HepG2 (cell line): ENCODE data around the gene ADAP2. TPM values are rescaled to one million over a fixed set of nuclear protein-coding genes. Genes with fewer than 3 reads are reported as not detected.

ENCODE experiments used
- ATRX ChIP-seq: sonication (generic); formaldehyde crosslinking; IDR thresholded peaks from 2 replicates; pipeline ENCODE4 v1.4.0; 2020; ENCODE audit warnings: missing genetic modification reagents, borderline replicate concordance
- CCDC6 ChIP-seq: sonication (generic); formaldehyde crosslinking; IDR thresholded peaks from 2 replicates; pipeline ENCODE4 v1.8.1; 2022; ENCODE audit warnings: mild to moderate bottlenecking, missing genetic modification reagents, moderate library complexity
- CEBPG ChIP-seq: IDR thresholded peaks from 2 replicates; pipeline ENCODE4 v1.6.1; 2016
- FOSL2 ChIP-seq: sonication (generic); formaldehyde crosslinking; IDR thresholded peaks from 2 replicates; pipeline ENCODE4 v1.4.0; 2020; ENCODE audit warnings: missing genetic modification reagents
- FOXJ3 ChIP-seq: sonication (generic); formaldehyde crosslinking; IDR thresholded peaks from 2 replicates; pipeline ENCODE4 v1.4.0; 2020; ENCODE audit warnings: missing genetic modification reagents, mild to moderate bottlenecking, borderline replicate concordance
- GABPB1 ChIP-seq: IDR thresholded peaks from 2 replicates; pipeline ENCODE4 v1.6.1; 2016; ENCODE audit warnings: mild to moderate bottlenecking, missing genetic modification reagents, moderate library complexity, missing compliant biosample characterization
- GMEB2 ChIP-seq: IDR thresholded peaks from 2 replicates; pipeline ENCODE4 v1.6.1; 2016; ENCODE audit warnings: missing biosample characterization, missing genetic modification reagents, low read depth
- HDAC2 ChIP-seq: sonication (generic); formaldehyde crosslinking; IDR thresholded peaks from 2 replicates; pipeline ENCODE4 v1.4.0; 2020; ENCODE audit warnings: missing genetic modification reagents
- KDM3A ChIP-seq: IDR thresholded peaks from 2 replicates; pipeline ENCODE4 v1.6.1; 2018; ENCODE audit warnings: low read depth, missing compliant biosample characterization
- MAF1 ChIP-seq: sonication (generic); formaldehyde crosslinking; IDR thresholded peaks from 2 replicates; pipeline ENCODE4 v1.5.0; 2020; ENCODE audit warnings: missing genetic modification reagents, borderline replicate concordance
- MIXL1 ChIP-seq: IDR thresholded peaks from 2 replicates; pipeline ENCODE4 v1.6.1; 2016
- PATZ1 ChIP-seq: sonication (generic); formaldehyde crosslinking; IDR thresholded peaks from 2 replicates; pipeline ENCODE4 v1.4.0; 2020; ENCODE audit warnings: missing genetic modification reagents
- RCOR2 ChIP-seq: IDR thresholded peaks from 2 replicates; pipeline ENCODE4 v1.6.1; 2016; ENCODE audit warnings: missing biosample characterization, missing genetic modification reagents
- RELA ChIP-seq: sonication (generic); formaldehyde crosslinking; IDR thresholded peaks from 2 replicates; pipeline ENCODE4 v1.4.0; 2020; ENCODE audit warnings: missing genetic modification reagents
- RORA ChIP-seq: sonication (generic); formaldehyde crosslinking; IDR thresholded peaks from 2 replicates; pipeline ENCODE4 v1.5.0; 2020; ENCODE audit warnings: mild to moderate bottlenecking, missing genetic modification reagents, moderate library complexity
- SALL1 ChIP-seq: sonication (generic); formaldehyde crosslinking; IDR thresholded peaks from 2 replicates; pipeline ENCODE4 v1.8.0; 2022; ENCODE audit warnings: mild to moderate bottlenecking, missing genetic modification reagents
- SCMH1 ChIP-seq: sonication (generic); formaldehyde crosslinking; IDR thresholded peaks from 2 replicates; pipeline ENCODE4 v1.9.0; 2021; ENCODE audit warnings: missing genetic modification reagents, mild to moderate bottlenecking, borderline replicate concordance
- ZGPAT ChIP-seq: IDR thresholded peaks from 2 replicates; pipeline ENCODE4 v1.6.1; 2016; ENCODE audit warnings: mild to moderate bottlenecking
- ZMYM4 ChIP-seq: sonication (generic); formaldehyde crosslinking; IDR thresholded peaks from 2 replicates; pipeline ENCODE4 v1.8.1; 2023; ENCODE audit warnings: mild to moderate bottlenecking, missing genetic modification reagents
- ZNF205 ChIP-seq: IDR thresholded peaks from 2 replicates; pipeline ENCODE4 v1.6.1; 2018; ENCODE audit warnings: missing biosample characterization, missing genetic modification reagents
- ZNF547 ChIP-seq: sonication (generic); formaldehyde crosslinking; IDR thresholded peaks from 2 replicates; pipeline ENCODE4 v1.5.1; 2020; ENCODE audit warnings: mild to moderate bottlenecking, missing genetic modification reagents
- ZNF687 ChIP-seq: sonication (generic); formaldehyde crosslinking; IDR thresholded peaks from 2 replicates; pipeline ENCODE4 v1.5.1; 2020; ENCODE audit warnings: mild to moderate bottlenecking, missing genetic modification reagents, moderate library complexity
- polyA plus RNA-seq, 8 experiments: library from polyadenylated mRNA; depleted of rRNA in 3 of 8; stranded (reverse) in 7 of 8; unstranded in 1 of 8; fragments of >200 nt; fragmentation: Illumina TruSeq in 4 of 8; extraction: Trizol in 4 of 8; gene quantifications; 2 replicates each; pipeline versions ENCODE4 v1.2.1 to v1.2.3, GENCODE V29; 2011 to 2016; ENCODE audit warnings: low read depth in 4 of 8, missing spikeins in 1 of 8, mixed read lengths in 1 of 8; ENCODE audit not compliant: insufficient read depth in 1 of 8
- total RNA-seq, 5 experiments: library from RNA; depleted of rRNA; stranded (reverse); fragments of >200 nt; fragmentation: Illumina TruSeq; extraction: Trizol; gene quantifications; 2 replicates each; pipeline ENCODE4 v1.2.3, GENCODE V29; 2016; ENCODE audit warnings: low read depth in 1 of 5

Gene ADAP2
- total and polyA plus RNA-seq, 2 of the 13 experiments (the other 11 are each of a cell fraction or from before 2014, with no cell fraction given): 0.51 to 0.70 TPM

GRCh38 chr17:30950669-30951399, 29.1 kb downstream of the ADAP2 start (continued):
- TF ChIP-seq RCOR2 (CRISPR knock-in tag) (0 out of 2 replicates have a peak, but pooled peaks have one; percentile 38), ZGPAT (peak; percentile 46), RELA (no peak), GMEB2 (no peak), ZNF547 (CRISPR knock-in tag) (no peak), GABPB1 (CRISPR knock-in tag) (0 out of 2 replicates have a peak, but pooled peaks have one; percentile 29), ZNF205 (CRISPR knock-in tag) (no peak), MAF1 (CRISPR knock-in tag) (no peak), SALL1 (CRISPR knock-in tag) (peak; percentile 70), ATRX (CRISPR knock-in tag) (no peak), HDAC2 (CRISPR knock-in tag) (peak; percentile 77; the same call in 1 of the 2 replicates), RORA (CRISPR knock-in tag) (no peak), SCMH1 (CRISPR knock-in tag) (no peak), CCDC6 (CRISPR knock-in tag) (no peak), CEBPG (CRISPR knock-in tag) (peak; percentile 42), PATZ1 (CRISPR knock-in tag) (0 out of 2 replicates have a peak, but pooled peaks have one; percentile 24), FOXJ3 (CRISPR knock-in tag) (no peak), MIXL1 (CRISPR knock-in tag) (peak; percentile 49; the same call in 1 of the 2 replicates), KDM3A (CRISPR knock-in tag) (no peak), ZMYM4 (CRISPR knock-in tag) (no peak), ZNF687 (peak; percentile 19; the same call in 1 of the 2 replicates), FOSL2 (CRISPR knock-in tag) (peak; percentile 20; the same call in 1 of the 2 replicates)
